Measurements from ENCODE around the gene CTTNBP2. TPM values are rescaled to one million over a fixed set of nuclear protein-coding genes. Genes with fewer than 3 reads are reported as not detected.
A peak's percentile ranks its signal among the peaks of the same experiment; 100 is the strongest.

Gene CTTNBP2
- total RNA-seq, 1 donor = 11.9 TPM

DNA sequence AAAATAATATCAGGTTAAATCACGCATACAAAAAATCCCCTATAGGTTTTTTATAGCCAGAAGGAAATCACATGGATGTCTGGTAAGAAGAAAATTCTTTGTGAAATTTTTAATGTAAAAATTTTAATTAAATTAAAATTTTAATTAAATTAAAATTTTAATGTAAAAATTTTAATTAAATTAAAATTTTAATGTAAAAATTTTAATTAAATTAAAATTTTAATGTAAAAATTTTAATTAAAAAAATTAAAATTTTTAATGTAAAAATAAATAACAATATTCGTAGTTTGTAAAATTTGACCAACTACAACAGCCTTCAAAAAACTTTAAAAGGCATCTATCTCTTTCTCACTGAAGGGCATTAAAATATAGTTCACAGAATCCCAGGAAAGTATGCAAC is 61.5 kb downstream of the CTTNBP2 start:
- no peak for DNase-seq (ENCODE audit: low read depth)
- no peak overlapping the region for H3K4me3 ChIP-seq (ENCODE audit: low read depth, low read length)
- TF ChIP-seq, protein P1, sequence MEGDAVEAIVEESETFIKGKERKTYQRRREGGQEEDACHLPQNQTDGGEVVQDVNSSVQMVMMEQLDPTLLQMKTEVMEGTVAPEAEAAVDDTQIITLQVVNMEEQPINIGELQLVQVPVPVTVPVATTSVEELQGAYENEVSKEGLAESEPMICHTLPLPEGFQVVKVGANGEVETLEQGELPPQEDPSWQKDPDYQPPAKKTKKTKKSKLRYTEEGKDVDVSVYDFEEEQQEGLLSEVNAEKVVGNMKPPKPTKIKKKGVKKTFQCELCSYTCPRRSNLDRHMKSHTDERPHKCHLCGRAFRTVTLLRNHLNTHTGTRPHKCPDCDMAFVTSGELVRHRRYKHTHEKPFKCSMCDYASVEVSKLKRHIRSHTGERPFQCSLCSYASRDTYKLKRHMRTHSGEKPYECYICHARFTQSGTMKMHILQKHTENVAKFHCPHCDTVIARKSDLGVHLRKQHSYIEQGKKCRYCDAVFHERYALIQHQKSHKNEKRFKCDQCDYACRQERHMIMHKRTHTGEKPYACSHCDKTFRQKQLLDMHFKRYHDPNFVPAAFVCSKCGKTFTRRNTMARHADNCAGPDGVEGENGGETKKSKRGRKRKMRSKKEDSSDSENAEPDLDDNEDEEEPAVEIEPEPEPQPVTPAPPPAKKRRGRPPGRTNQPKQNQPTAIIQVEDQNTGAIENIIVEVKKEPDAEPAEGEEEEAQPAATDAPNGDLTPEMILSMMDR (IDR thresholded peaks at IDR 0.05; ENCODE audit: insufficient read depth, low read length) = no peak

DNA sequence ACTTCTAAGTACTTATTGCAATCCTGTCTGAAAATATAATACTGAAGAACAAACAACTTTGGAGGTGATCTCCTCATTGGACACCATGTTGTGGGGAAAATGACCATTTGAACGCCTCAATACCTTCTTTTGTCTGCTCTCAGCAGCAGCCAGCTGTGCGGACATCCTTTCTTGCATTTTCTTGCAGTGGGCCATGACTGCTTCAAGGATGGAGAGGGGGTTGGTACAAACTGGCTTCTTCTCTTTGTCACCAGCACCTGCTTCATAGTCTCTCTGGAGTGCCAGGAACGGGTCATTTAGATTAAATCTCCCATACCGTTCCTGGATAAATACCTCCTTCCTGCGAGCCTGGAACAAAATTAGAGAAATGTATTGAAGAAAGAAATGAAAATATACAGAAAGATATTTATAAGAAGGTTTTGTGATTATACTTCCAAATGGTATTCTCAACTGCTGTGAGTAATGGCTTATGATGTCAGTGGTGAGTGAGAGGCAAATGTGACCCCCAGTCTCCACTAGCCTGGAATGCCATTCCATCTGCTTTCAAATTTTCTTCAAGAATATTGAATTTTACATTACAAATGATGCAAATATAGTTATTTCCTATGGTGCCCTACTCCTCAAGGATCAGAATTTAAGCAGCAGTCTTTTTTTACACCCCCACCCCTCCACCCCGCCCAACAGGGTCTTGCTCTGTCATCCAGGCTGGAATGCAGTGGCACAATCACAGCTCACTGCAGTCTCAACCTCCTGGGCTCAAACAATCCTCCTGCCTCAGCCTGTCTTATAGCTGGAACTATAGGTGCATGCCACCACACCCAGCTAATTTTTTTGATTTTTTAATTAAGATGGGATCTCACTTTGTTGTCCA is 62.4 kb downstream of the CTTNBP2 start:
- peak; percentile 44 for DNase-seq (ENCODE audit: low read depth)
- TF ChIP-seq, protein P1 (IDR thresholded peaks at IDR 0.05; ENCODE audit: insufficient read depth, low read length) = no peak
- H3K4me3 ChIP-seq (ENCODE audit: low read depth, low read length) = no peak overlapping the region

DNA sequence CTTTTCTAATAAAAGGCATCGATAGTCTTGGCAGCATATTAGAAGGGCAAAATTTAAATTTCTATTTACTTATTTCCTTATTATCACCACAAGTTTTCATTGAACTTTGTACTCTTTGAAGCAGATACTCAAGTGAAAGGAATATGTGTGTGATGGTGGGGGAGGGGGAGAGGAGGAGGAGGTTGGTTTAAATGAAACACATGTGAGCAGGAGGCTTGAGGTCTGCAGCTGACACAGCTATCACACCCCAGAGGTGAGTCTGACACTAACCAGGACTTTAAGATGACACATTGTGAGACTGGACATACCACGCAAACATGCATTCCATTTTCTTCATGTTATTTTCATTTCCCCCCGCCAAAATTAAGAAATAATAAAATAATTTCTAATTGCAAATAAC is 63.3 kb downstream of the CTTNBP2 start:
- H3K4me3 ChIP-seq (ENCODE audit: low read depth, low read length) = no peak overlapping the region
- TF ChIP-seq, protein P1 (IDR thresholded peaks at IDR 0.05; ENCODE audit: insufficient read depth, low read length) = no peak
- no peak for DNase-seq (ENCODE audit: low read depth)

DNA sequence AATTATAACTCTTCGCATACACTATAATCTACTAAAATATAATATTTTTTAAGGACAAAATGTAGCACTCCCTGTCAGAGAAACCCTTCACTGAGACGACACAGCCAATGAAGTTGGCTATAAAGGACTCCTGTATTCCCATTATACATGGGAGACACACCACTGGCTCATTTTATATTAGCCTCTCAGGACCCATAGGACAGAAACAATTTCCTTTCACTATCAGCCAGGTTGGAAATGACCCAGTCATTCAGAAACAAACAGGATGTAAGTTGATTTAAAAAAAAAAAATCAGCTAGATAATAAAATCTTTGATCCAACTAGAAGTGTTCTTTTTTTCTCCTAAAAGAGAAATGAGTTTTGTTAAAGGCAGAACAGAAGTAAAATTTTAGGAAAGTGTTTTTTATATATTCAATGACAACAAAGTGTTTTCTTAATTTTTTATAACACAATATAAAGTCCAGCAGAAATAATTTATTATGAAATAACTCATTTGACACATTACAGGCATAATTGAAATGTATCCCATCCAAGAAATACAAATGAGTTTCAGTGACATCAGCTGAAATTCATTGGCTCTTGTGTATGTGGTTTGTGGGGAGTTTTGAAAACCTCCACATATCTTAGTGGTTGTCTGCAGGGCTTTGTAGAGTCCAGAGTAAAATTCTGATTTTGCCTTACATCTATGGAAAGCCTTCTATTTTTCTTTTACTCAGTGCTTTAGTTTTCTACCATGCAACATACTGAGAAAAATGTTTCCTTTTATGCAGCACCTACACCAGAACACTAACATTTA is 64.1 kb downstream of the CTTNBP2 start:
- peak; percentile 52 for DNase-seq (ENCODE audit: low read depth)
- TF ChIP-seq, protein P1 (IDR thresholded peaks at IDR 0.05; ENCODE audit: insufficient read depth, low read length) = no peak

DNA sequence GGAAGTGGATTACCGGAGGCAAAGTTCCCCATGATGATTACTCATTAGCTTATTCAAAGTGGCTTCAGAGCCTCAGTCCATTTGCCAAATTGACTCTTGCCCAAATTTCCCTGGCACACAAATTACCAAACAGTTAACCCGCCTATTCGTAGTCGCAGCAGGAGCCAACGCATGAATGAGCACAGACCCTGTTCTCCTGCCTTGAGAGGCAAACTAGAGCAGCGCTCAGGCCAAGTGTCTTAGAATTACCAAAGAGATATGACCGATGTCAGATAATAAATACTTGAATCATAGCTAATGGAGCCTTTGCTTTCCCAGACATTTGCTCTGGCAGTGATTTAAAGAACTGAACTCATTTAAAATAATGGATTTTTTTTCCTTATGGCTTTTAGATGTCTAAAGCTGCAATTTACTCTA is 64.9 kb downstream of the CTTNBP2 start:
- TF ChIP-seq, protein P1 (IDR thresholded peaks at IDR 0.05; ENCODE audit: insufficient read depth, low read length) = no peak
- no peak overlapping the region for H3K4me3 ChIP-seq (ENCODE audit: low read depth, low read length)
- peak; percentile 88 for DNase-seq (ENCODE audit: low read depth)

More for the DNA sequence above, 64.1 kb downstream of the CTTNBP2 start:
- no peak overlapping the region for H3K4me3 ChIP-seq (ENCODE audit: low read depth, low read length)

DNA sequence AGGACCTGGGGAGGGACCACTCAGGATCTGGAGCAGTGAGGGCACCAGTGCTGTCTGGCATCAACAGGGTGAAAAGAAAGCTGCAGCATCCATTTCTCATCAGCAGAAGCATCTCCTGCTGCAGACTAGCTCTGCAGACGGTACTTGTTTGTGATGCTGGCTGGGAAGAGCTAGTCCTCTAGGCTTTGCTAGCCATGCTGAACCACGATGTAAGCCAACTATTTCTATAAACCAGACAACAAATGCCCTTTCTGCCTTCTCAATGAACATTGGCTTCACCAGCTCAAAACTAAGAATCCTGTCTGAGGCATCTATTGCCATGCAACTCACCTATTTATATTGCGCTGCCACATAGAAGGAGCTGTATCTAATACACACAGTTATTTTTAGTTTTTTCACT is 65.6 kb downstream of the CTTNBP2 start:
- TF ChIP-seq, protein P1 (IDR thresholded peaks at IDR 0.05; ENCODE audit: insufficient read depth, low read length) = no peak
- DNase-seq (ENCODE audit: low read depth) = no peak
- H3K4me3 ChIP-seq (ENCODE audit: low read depth, low read length) = no peak overlapping the region

All from fibroblast of the aortic adventitia (primary cell).